ENCODE results near the gene FKBP10.

DNA sequence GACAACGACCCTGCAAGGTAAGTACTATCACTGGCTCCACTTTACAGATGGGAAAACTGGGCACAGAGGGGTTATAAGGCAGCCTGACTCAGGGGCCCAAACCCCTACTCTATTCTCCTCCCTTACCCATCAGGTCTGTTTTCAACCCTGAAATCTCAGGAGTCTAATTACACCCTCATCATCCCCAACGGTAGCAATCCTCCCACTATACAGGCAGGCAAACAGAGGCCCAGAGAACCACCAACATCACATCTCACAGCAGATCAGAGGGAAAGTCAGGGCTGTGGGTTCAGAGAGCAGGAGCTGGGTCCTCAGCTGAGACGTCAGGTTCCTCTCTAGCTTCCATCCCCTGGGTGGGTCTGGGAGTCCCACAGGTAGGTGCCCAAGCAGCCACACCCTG is 42.8 kb upstream of the FKBP10 start:
- no peak for TF ChIP-seq CTCF (IDR thresholded peaks at IDR 0.05; ENCODE audit: poor library complexity)
- TF ChIP-seq EZH2 (IDR thresholded peaks at IDR 0.05; ENCODE audit: borderline replicate concordance): no peak

Data from hepatocyte (in vitro differentiated cells).